ENCODE measurements around the gene BNIP1.
"Not testable (repeated sequence)": the region's sequence is repeated elsewhere in the genome, so short reads cannot be mapped to it uniquely, and the experiment has no call there.

GRCh38 chr5:173154619-173155018 lies 10.3 kb downstream of the BNIP1 start:
- not testable (repeated sequence) for TF ChIP-seq CTCF (IDR thresholded peaks at IDR 0.05; ENCODE audit: low read length); EZH2 (optimal IDR thresholded peaks at IDR 0.05; ENCODE audit: low read depth, low read length); EZH2phosphoT487 (IDR thresholded peaks at IDR 0.05; ENCODE audit: low read length)
